H1 (cell line): ENCODE measurements around the gene RUNX1.

Experiments used
- MAFK ChIP-seq: IDR thresholded peaks from 2 replicates; pipeline ENCODE4 v1.6.1; 2012; ENCODE audit warnings: low read depth, mild to moderate bottlenecking, improper control_type of control experiment, low read length
- POLR2A ChIP-seq, 2 experiments: IDR thresholded peaks; 1 replicate in 1 of 2; 2 replicates in 1 of 2; pipeline ENCODE4 v1.6.1; 2011; ENCODE audit warnings: low read depth in 2 of 2, low read length in 2 of 2, mild to moderate bottlenecking in 2 of 2; ENCODE audit errors: control extremely low read depth in 1 of 2
- SP1 ChIP-seq: IDR thresholded peaks from 2 replicates; pipeline ENCODE4 v1.6.1; 2011; ENCODE audit warnings: low read depth, low read length

DNA sequence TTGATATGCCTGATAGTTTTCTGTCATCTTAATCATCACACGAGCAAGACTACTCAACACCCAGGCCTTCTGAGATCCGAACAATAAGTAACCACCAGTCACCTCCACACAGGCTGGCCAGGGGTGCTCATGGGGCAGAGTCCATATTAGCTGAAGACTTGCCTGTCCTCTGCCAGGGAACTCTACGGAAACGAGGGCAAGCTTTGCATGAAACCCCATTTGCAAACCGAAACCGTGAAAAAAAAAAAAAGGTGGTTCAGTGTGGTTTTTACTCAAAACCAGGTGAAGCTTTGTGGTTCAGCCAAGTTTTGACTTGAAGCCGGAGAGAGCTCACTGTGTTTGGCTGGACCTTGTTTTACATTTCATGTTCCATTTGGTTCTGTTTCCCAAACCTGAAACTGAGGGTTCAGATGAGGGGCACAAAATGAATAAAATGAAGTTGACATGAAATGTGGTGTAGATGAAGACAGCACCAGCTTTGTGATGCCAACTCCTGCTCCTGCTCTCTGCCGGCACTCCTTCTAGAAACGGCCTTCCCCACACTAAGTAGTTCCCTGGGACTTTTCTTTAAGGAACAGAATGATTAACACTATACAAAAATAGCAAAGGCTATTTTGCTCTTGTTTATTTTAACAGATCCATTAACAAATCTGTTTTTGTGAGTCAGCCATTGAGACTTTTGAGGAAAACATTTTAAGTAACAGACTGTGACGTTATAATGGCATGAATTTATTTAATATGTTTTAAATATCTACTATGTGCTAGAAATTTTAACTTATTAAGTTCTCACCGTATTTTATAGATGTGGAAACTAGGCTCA is 74.7 kb downstream of the RUNX1 start:
- TF ChIP-seq POLR2A (IDR thresholded peaks at IDR 0.05; ENCODE audit: control extremely low read depth in 1 of 2, low read depth in 2 of 2, low read length in 2 of 2) (no peak), SP1 (no peak), MAFK (no peak)
